ENCODE measurements around the gene TERB1.

DNA sequence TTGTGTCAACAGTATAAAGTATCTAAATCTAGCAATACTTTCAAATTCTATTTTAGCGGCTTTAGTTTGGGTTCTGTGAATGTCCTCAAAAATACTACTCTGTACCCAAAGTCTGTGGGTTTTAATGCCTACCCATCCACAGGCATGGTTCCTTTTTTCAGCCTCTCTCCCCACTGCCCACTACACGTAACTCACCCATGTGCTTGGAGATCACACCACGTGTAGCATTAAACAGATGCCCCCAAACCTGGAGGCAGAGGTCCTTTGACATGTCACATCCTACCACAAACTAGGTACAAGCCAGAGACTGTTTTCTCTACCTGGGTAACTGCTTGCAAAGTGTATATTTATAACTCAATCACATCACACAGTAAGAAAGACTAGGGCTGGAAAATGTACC, 55.3 kb downstream of the TERB1 start:
- TF ChIP-seq, protein P1, sequence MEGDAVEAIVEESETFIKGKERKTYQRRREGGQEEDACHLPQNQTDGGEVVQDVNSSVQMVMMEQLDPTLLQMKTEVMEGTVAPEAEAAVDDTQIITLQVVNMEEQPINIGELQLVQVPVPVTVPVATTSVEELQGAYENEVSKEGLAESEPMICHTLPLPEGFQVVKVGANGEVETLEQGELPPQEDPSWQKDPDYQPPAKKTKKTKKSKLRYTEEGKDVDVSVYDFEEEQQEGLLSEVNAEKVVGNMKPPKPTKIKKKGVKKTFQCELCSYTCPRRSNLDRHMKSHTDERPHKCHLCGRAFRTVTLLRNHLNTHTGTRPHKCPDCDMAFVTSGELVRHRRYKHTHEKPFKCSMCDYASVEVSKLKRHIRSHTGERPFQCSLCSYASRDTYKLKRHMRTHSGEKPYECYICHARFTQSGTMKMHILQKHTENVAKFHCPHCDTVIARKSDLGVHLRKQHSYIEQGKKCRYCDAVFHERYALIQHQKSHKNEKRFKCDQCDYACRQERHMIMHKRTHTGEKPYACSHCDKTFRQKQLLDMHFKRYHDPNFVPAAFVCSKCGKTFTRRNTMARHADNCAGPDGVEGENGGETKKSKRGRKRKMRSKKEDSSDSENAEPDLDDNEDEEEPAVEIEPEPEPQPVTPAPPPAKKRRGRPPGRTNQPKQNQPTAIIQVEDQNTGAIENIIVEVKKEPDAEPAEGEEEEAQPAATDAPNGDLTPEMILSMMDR (IDR thresholded peaks at IDR 0.05) = no peak
- TF ChIP-seq POLR2A (IDR thresholded peaks at IDR 0.05) = no peak

All from lower leg skin (tissue), 3 donors.